LNCaP clone FGC (cell line): ENCODE data around the gene MRPS27.

Source experiments
- DNase-seq: peaks from one replicate; pipeline ENCODE4 v3.0.0-alpha.2; 2011; ENCODE audit warnings: low read depth
- H3K4me3 ChIP-seq: 2 replicates; pipeline ENCODE4 v1.5.1; 2011; ENCODE audit warnings: mild to moderate bottlenecking, low read depth, low read length, control low read depth
- CTCF ChIP-seq: IDR thresholded peaks from 2 replicates; pipeline ENCODE4 v1.5.1; 2012; ENCODE audit warnings: mild to moderate bottlenecking; ENCODE audit not compliant: control insufficient read depth, insufficient read depth; ENCODE audit errors: extremely low read depth

The MRPS27 gene

GRCh38 chr5:72221099-72221498, 98.9 kb downstream of the MRPS27 start:
- TF ChIP-seq CTCF: no peak
- no peak overlapping the region for H3K4me3 ChIP-seq
- no peak for DNase-seq

DNA sequence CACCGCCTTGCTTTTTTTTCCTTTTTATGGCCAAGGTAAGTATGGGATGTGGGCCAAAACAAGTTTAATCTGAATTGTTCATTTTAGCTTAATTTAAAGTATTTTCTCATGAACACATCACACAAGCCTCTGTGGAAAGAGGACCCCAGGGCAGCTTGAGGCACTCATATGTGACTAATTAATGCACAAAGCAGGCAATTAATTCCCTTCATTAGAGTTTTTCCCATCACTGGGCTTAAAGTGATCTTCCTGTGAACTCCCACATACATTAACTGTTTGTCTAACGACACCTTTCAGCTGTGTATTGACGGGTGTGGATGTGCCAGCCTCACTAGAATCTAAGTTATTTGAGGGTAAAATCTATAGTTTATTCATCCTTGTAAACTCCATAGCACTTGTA, 103.3 kb downstream of the MRPS27 start:
- no peak overlapping the region for H3K4me3 ChIP-seq
- no peak for TF ChIP-seq CTCF
- no peak for DNase-seq

- DNase-seq: no peak
- no peak for TF ChIP-seq CTCF
- H3K4me3 ChIP-seq: no peak overlapping the region
Measured at GRCh38 chr5:72214168-72214567, 105.9 kb downstream of the MRPS27 start.

GRCh38 chr5:72213482-72213881, 106.6 kb downstream of the MRPS27 start:
- TF ChIP-seq CTCF: no peak
- DNase-seq: no peak
- no peak overlapping the region for H3K4me3 ChIP-seq

- no peak for DNase-seq
- no peak overlapping the region for H3K4me3 ChIP-seq
- no peak for TF ChIP-seq CTCF
Measured at GRCh38 chr5:72212171-72212570, 107.9 kb downstream of the MRPS27 start.

DNA sequence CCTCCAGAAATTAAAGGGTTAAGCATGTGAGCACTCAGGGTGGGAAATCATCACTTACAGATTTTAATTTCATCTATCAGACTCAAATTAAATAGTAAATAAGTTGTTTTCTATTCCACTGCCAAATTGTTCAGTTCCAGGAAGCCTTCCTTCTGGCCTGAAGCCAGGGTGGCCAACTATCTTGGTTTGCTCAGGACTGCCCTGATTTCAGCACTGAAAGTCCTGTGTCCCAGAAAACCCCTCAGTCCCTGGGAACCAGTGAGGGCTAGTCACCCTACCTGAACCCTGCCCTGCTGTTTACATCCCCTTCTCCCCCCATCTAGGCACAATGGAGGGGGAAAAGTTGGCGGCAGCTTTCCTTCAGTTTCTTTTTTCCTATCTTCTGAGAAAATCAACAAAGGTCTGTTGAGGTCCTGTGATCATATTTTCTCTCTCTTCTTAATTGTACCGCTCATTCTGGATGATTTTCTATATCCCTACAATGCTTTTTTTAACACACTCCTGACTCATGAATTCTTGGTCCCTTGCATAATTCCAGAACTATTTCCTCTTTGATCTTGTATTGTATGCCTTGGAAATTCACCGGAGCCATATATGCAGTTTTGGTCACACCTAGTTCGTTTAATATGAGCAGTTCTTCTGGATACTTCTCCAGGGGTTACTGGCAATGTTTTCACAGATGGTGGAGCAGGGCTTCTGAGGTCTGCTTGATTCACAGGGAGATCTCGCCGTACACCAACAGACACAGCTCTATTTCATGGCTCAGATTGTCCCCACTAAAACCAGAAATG, 109.0 kb downstream of the MRPS27 start:
- no peak for DNase-seq
- TF ChIP-seq CTCF: no peak
- no peak overlapping the region for H3K4me3 ChIP-seq
